A549 (cell line): ENCODE results near the gene OR9A2. TPM values are rescaled to one million over a fixed set of nuclear protein-coding genes. Genes with fewer than 3 reads are reported as not detected.

Source experiments
- ATAC-seq, 2 experiments: fragments of 200-7000 bp in 1 of 2; fragments of >200 bp in 1 of 2; cut with Nextera tagmentation in 1 of 2; cut with Tn5 transposase in 1 of 2; 3 replicates each; pipeline versions ENCODE4 v1.8.0 to v1.9.1; 2018 to 2020; ENCODE audit warnings: mild to moderate bottlenecking in 1 of 2, moderate library complexity in 1 of 2
- CTCF ChIA-PET: fragments of 300-600 bp; sonication (Branson Sonifier 250); formaldehyde crosslinking; extraction: SDS; loops from one replicate; lab custom pipeline; 2021; ENCODE audit warnings: antibody characterized with exemption, inconsistent platforms; lab: Yijun Ruan, JAX
- POLR2A ChIA-PET: fragments of 350-600 bp; formaldehyde crosslinking; extraction: SDS; loops from one replicate; lab custom pipeline; 2021; ENCODE audit warnings: antibody characterized with exemption, inconsistent platforms; lab: Yijun Ruan, JAX
- DNase-seq, 2 experiments: peaks; one replicate each; pipeline versions ENCODE4 v3.0.0 to v3.0.0-alpha.2; 2011 to 2016; ENCODE audit warnings: low read depth in 1 of 2, low spot score in 1 of 2
- FAIRE-seq: peaks from 2 replicates; lab custom pipeline; 2011; peaks lifted over from hg19 to GRCh38; lab: Jason Lieb, UNC
- H3K27ac ChIP-seq, 2 experiments: fragments of >200 bp; sonication (Bioruptor Twin); formaldehyde crosslinking; 3 replicates each; pipeline ENCODE4 v1.5.1; 2016 to 2017
- H3K4me1 ChIP-seq: fragments of >200 bp; sonication (Bioruptor Twin); formaldehyde crosslinking; 3 replicates; pipeline ENCODE4 v1.6.1; 2016
- H3K4me2 ChIP-seq: fragments of >200 bp; sonication (Bioruptor Twin); formaldehyde crosslinking; 3 replicates; pipeline ENCODE4 v1.6.1; 2016
- H3K4me3 ChIP-seq: fragments of >200 bp; sonication (Bioruptor Twin); formaldehyde crosslinking; 3 replicates; pipeline ENCODE4 v1.5.1; 2016
- H3K9me3 ChIP-seq: fragments of >200 bp; sonication (Bioruptor Twin); formaldehyde crosslinking; 3 replicates; pipeline ENCODE4 v1.6.1; 2016
- BHLHE40 ChIP-seq: IDR thresholded peaks from 2 replicates; pipeline ENCODE4 v1.6.1; 2012; ENCODE audit warnings: low read depth, low read length, inconsistent platforms
- CBX8 ChIP-seq: fragments of 200-600 bp; sonication (generic); IDR thresholded peaks from 2 replicates; pipeline ENCODE4 v1.6.1; 2016
- CEBPB ChIP-seq, 2 experiments: fragments of >200 bp in 1 of 2; sonication (Bioruptor Twin) in 1 of 2; formaldehyde crosslinking in 1 of 2; IDR thresholded peaks; 2 replicates each; pipeline ENCODE4 v1.6.1; 2012 to 2016
- CHD4 ChIP-seq: fragments of 200-600 bp; sonication (generic); IDR thresholded peaks from 2 replicates; pipeline ENCODE4 v1.6.1; 2016; ENCODE audit warnings: antibody characterized with exemption, mild to moderate bottlenecking, borderline replicate concordance
- CTCF ChIP-seq: fragments of >200 bp; sonication (Bioruptor Twin); formaldehyde crosslinking; IDR thresholded peaks from 3 replicates; pipeline ENCODE4 v1.5.1; 2016
- ELK1 ChIP-seq: fragments of 150-350 bp; IDR thresholded peaks from 2 replicates; pipeline ENCODE4 v1.6.1; 2014; ENCODE audit warnings: low read depth, mild to moderate bottlenecking, low read length
- HOXA7 ChIP-seq: fragments of 250-450 bp; sonication (Bioruptor Pico); IDR thresholded peaks from 2 replicates; pipeline ENCODE4 v1.5.0; 2020; ENCODE audit warnings: mild to moderate bottlenecking, moderate library complexity
- HOXB5 ChIP-seq: fragments of 250-450 bp; sonication (Bioruptor Pico); IDR thresholded peaks from 2 replicates; pipeline ENCODE4 v1.5.0; 2020; ENCODE audit warnings: mild to moderate bottlenecking, moderate library complexity
- JUNB ChIP-seq: fragments of >200 bp; sonication (Bioruptor Twin); formaldehyde crosslinking; IDR thresholded peaks from 2 replicates; pipeline ENCODE4 v1.6.1; 2016
- KDM1A ChIP-seq: fragments of 200-600 bp; sonication (generic); IDR thresholded peaks from 2 replicates; pipeline ENCODE4 v1.6.1; 2016; ENCODE audit warnings: low read depth, mild to moderate bottlenecking
- KDM5A ChIP-seq: fragments of 200-600 bp; sonication (generic); IDR thresholded peaks from 2 replicates; pipeline ENCODE4 v1.6.1; 2016; ENCODE audit warnings: antibody characterized with exemption, mild to moderate bottlenecking
- MAZ ChIP-seq: fragments of 150-350 bp; IDR thresholded peaks from 2 replicates; pipeline ENCODE4 v1.6.1; 2014; ENCODE audit warnings: antibody characterized with exemption, low read depth, low read length, borderline replicate concordance
- NPAS2 ChIP-seq: fragments of 250-450 bp; sonication (Bioruptor Pico); IDR thresholded peaks from 2 replicates; pipeline ENCODE4 v1.8.0; 2022; ENCODE audit warnings: mild to moderate bottlenecking, moderate library complexity, borderline replicate concordance
- POLR2AphosphoS2 ChIP-seq: conservative IDR thresholded peaks from 2 replicates; pipeline ENCODE4 v1.6.1; 2012; ENCODE audit warnings: low read length, improper control_type of control experiment, inconsistent platforms
- RARB ChIP-seq: fragments of 250-450 bp; sonication (Bioruptor Pico); IDR thresholded peaks from 2 replicates; pipeline ENCODE4 v1.8.0; 2021; ENCODE audit warnings: mild to moderate bottlenecking, moderate library complexity
- RCOR1 ChIP-seq: fragments of 150-350 bp; IDR thresholded peaks from 2 replicates; pipeline ENCODE4 v1.6.1; 2014; ENCODE audit warnings: antibody characterized with exemption, low read length, low read depth
- RFX5 ChIP-seq: fragments of 450-650 bp; IDR thresholded peaks from 2 replicates; pipeline ENCODE4 v1.7.1; 2014; ENCODE audit warnings: antibody characterized with exemption, mild to moderate bottlenecking, moderate library complexity
- SREBF2 ChIP-seq: fragments of 450-650 bp; IDR thresholded peaks from 2 replicates; pipeline ENCODE4 v1.6.1; 2014; ENCODE audit warnings: mild to moderate bottlenecking, moderate library complexity
- ZC3H11A ChIP-seq: fragments of 450-650 bp; IDR thresholded peaks from 2 replicates; pipeline ENCODE4 v1.6.1; 2014; ENCODE audit warnings: antibody characterized with exemption, mild to moderate bottlenecking
- ZNF302 ChIP-seq: fragments of 250-450 bp; sonication (Bioruptor Pico); IDR thresholded peaks from 2 replicates; pipeline ENCODE4 v1.9.0; 2021; ENCODE audit warnings: inconsistent platforms, mild to moderate bottlenecking, moderate library complexity
- ZSCAN20 ChIP-seq: fragments of 250-450 bp; sonication (Bioruptor Pico); IDR thresholded peaks from 2 replicates; pipeline ENCODE4 v1.8.0; 2022; ENCODE audit warnings: mild to moderate bottlenecking, moderate library complexity
- WGBS: methylation state at CpG from one replicate; pipeline ENCODE4 v1.1.6; 2017; ENCODE audit errors: missing lambda C conversion rate; 5-methylcytosine and 5-hydroxymethylcytosine counted together
- polyA plus RNA-seq, 4 experiments: library from polyadenylated mRNA; depleted of rRNA in 3 of 4; stranded (reverse); fragments of >200 nt; fragmentation: RNase III in 1 of 4; extraction: RNeasy Plus Mini Kit Qiagen cat#74134 plus additional on column Dnase treatment in 1 of 4; gene quantifications; 2 replicates in 3 of 4; 3 replicates in 1 of 4; pipeline ENCODE4 v1.2.3, GENCODE V29; 2011 to 2017
- TF ChIP-seq, protein P1 (sequence below): fragments of >200 bp; sonication (Bioruptor Twin); formaldehyde crosslinking; IDR thresholded peaks from 3 replicates; pipeline ENCODE4 v1.6.1; 2016
- TF ChIP-seq, protein P2 (sequence below): IDR thresholded peaks from 2 replicates; pipeline ENCODE4 v1.6.1; 2012; ENCODE audit warnings: low read depth, borderline replicate concordance

The OR9A2 gene
- polyA plus RNA-seq, 2 of the 4 experiments (the other 2 are of a cell fraction) = not detected

DNA sequence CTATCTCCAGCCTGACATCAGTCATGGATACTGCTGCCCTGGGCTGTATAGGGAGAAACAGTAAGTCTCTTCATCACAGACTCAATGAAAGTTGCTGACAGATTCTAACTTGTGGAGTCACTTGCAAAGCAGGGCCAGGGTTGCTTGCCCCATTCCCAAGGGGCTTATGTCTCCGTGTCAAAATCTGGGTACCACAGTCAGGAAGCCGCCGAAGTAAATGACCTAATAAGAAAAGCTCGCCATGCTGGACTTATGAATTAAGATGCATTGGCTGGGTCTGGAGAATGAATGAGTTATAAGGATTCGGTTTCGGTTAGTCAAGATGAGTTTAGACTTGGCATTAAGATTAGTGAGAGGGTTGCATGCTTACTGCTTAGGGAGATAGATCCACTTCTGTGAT is 14.4 kb upstream of the OR9A2 start (continued):
- no peak for TF ChIP-seq ELK1
- no peak for TF ChIP-seq CBX8
- TF ChIP-seq ZSCAN20 (CRISPR knock-in tag) = no peak

DNA sequence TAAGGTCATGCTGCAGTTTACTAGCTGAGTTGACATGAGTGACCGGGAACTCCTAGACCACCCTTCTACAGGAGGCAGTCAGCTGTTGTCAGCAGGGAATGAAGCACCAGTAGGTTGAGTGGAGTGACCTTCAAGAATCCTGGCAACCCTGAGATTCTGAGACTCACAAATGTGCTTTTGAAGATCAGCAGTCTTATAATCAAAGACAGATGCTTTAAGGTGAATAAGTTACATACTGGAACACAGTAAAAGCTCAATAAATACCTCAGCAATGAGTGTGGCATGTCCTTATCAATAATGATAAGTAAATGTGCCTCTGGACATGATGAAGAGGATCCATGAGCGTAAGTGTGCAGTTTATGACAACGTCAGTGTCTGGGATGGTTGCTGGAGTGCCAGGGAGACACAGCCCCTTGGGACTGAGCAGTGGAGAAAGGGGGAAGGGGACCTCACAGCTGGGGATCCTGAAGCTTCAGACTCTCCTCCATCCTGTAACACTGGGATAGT is 13.3 kb upstream of the OR9A2 start:
- ChIA-PET CTCF (no interaction called here), POLR2A (no interaction called here)
- H3K4me2 ChIP-seq = no peak overlapping the region
- no peaks in the 10 kb centered on the region for H3K9me3 ChIP-seq
- FAIRE-seq (no peak), DNase-seq (no peak), ATAC-seq (no peak)
- TF ChIP-seq KDM1A = no peak
- no peak for TF ChIP-seq MAZ
- no peak for TF ChIP-seq HOXB5 (CRISPR knock-in tag)
- TF ChIP-seq HOXA7 (CRISPR knock-in tag) = no peak
- TF ChIP-seq POLR2AphosphoS2 = no peak
- no peak for TF ChIP-seq NPAS2
- TF ChIP-seq, protein P1, sequence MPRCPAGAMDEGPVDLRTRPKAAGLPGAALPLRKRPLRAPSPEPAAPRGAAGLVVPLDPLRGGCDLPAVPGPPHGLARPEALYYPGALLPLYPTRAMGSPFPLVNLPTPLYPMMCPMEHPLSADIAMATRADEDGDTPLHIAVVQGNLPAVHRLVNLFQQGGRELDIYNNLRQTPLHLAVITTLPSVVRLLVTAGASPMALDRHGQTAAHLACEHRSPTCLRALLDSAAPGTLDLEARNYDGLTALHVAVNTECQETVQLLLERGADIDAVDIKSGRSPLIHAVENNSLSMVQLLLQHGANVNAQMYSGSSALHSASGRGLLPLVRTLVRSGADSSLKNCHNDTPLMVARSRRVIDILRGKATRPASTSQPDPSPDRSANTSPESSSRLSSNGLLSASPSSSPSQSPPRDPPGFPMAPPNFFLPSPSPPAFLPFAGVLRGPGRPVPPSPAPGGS = no peak
- TF ChIP-seq BHLHE40 = no peak
- TF ChIP-seq RARB (CRISPR knock-in tag) = no peak
- no peak for TF ChIP-seq SREBF2
- TF ChIP-seq RCOR1 = no peak
- no peak for TF ChIP-seq CTCF
- TF ChIP-seq KDM5A = no peak
- TF ChIP-seq CHD4 = no peak
- 17% methylated on average over 3 of the region's 3 CpGs for WGBS
- H3K4me1 ChIP-seq = no peaks in the 10 kb centered on the region
- H3K4me3 ChIP-seq = no peak overlapping the region
- H3K27ac ChIP-seq = no peak overlapping the region

DNA sequence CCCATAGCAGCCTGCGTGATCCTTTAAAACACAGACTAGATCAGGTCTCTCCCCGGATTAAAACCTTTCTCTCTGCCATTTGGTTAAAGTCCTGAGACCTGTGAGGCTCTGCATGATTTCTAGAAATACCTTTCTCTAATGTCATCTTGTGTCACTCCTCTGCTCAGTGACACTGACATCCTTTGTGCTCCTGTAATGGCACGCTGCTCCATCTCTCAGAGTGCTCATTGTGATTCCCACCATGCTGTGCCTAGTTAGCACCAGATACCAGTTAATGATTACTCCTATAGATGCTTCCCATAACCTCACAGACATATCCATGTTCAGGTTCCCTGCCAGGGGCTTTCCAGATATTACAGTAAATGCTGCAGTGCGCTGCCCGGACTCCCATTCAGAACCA is 11.7 kb upstream of the OR9A2 start:
- Histone ChIP-seq H3K9me3 (no peaks in the 10 kb centered on the region), H3K27ac (no peak overlapping the region), H3K4me1 (no peaks in the 10 kb centered on the region), H3K4me3 (no peak overlapping the region), H3K4me2 (no peak overlapping the region)
- POLR2A ChIA-PET = no interaction called here
- ATAC-seq (no peak), FAIRE-seq (no peak), DNase-seq (no peak)
- WGBS = 52% methylated on average over 5 of the region's 5 CpGs
- TF ChIP-seq POLR2AphosphoS2 (no peak), CEBPB (IDR thresholded peaks at IDR 0.05) (no peak), ZNF302 (CRISPR knock-in tag) (no peak), ZC3H11A (no peak), RARB (CRISPR knock-in tag) (no peak), RFX5 (no peak), CTCF (no peak), JUNB (no peak)
- TF ChIP-seq, protein P2, sequence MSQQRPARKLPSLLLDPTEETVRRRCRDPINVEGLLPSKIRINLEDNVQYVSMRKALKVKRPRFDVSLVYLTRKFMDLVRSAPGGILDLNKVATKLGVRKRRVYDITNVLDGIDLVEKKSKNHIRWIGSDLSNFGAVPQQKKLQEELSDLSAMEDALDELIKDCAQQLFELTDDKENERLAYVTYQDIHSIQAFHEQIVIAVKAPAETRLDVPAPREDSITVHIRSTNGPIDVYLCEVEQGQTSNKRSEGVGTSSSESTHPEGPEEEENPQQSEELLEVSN = no peak
- CTCF ChIA-PET = no interaction called here
